ENCODE results near the gene ZNF566.
"Not testable (repeated sequence)": the region's sequence is repeated elsewhere in the genome, so short reads cannot be mapped to it uniquely, and the experiment has no call there.

GRCh38 chr19:36490846-36491245 is 1.5 kb upstream of the ZNF566 start:
- TF ChIP-seq POLR2A (IDR thresholded peaks at IDR 0.05; ENCODE audit: low read length); GATA1 (IDR thresholded peaks at IDR 0.05; ENCODE audit: low read depth, low read length): not testable (repeated sequence)

Data from erythroblast (primary cell).